ENCODE results near the gene LYPD6B. TPM values are rescaled to one million over a fixed set of nuclear protein-coding genes. Genes with fewer than 3 reads are reported as not detected.

LYPD6B gene
- total RNA-seq, 1 donor from 2014 or later: 10.1 TPM

DNA sequence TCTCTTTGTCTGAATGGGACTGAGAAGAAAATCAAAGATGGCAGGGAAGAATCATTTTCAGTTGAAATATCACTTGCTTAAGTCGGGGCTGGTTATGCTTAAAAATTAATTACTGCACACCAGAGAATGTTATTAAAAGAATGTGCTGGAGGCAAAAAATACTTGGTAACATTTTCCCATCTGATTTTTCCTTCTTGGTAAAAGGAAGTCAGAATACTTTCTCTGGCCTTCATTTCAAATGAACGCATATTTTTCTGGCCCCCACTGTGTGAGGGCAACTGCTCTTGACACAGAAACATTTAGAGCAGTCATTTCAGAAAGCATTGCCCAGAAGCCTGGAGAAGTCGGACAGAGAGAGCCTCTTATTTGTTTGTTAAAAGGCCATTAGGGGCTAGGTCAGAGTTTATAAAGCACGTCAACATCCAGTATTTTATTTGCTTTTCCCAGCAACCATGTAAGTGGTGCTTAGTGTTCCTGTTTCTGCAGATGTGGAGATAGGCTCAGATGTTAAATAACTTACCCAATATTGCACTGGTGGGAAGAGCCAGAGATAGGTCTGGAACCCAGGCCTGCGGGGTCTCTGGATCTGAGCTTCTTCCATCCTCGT lies 32.9 kb upstream of the LYPD6B start:
- H3K4me3 ChIP-seq: no peak overlapping the region
- H3K27me3 ChIP-seq: no peaks in the 10 kb centered on the region
- peaks cover 15% of the 10 kb centered on the region for H3K4me1 ChIP-seq
- DNase-seq (ENCODE audit: extremely low spot score in 2 of 2): no peak
- no peaks in the 10 kb centered on the region for H3K36me3 ChIP-seq
- H3K9me3 ChIP-seq: no peaks in the 10 kb centered on the region
- intact Hi-C loops (cut with DNase I): no loop called here
- TF ChIP-seq POLR2A (IDR thresholded peaks at IDR 0.05): no peak
- TF ChIP-seq, protein P1, sequence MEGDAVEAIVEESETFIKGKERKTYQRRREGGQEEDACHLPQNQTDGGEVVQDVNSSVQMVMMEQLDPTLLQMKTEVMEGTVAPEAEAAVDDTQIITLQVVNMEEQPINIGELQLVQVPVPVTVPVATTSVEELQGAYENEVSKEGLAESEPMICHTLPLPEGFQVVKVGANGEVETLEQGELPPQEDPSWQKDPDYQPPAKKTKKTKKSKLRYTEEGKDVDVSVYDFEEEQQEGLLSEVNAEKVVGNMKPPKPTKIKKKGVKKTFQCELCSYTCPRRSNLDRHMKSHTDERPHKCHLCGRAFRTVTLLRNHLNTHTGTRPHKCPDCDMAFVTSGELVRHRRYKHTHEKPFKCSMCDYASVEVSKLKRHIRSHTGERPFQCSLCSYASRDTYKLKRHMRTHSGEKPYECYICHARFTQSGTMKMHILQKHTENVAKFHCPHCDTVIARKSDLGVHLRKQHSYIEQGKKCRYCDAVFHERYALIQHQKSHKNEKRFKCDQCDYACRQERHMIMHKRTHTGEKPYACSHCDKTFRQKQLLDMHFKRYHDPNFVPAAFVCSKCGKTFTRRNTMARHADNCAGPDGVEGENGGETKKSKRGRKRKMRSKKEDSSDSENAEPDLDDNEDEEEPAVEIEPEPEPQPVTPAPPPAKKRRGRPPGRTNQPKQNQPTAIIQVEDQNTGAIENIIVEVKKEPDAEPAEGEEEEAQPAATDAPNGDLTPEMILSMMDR (IDR thresholded peaks at IDR 0.05): no peak
- TF ChIP-seq POLR2AphosphoS5 (IDR thresholded peaks at IDR 0.05; ENCODE audit: insufficient read depth in 1 of 2, low read depth in 1 of 2): no peak
- H3K27ac ChIP-seq: no peak overlapping the region

DNA sequence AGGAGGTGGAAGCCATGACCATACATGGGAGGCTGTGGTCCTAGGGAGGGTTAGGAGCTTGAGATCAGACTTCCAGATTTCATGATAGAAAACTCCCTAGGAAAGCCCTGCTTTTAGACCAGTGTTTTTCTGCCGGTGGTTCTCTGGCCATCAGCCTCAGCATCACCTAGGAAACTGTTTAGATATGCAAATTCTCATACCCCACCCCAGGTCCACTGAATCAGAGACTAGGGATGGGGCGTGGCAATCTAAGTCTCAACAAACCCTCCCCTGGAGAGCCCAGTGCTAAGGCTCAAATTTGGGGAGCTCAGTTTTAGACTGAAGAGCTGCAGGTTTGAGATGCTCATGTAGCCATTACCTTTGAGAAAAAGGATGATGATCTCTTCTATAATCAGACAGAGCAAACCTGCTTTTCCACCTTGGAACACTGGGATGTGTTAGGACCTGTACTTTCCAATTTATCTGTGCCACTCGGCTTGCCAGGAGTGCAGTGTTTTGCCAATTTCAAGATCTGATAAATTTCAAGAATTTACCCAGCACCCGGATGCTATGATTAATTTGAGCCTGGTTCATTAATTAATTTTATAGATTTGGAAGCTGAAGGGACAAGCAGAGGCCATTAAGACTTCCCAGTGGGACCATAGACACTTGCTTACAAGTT lies 31.5 kb upstream of the LYPD6B start:
- TF ChIP-seq POLR2A (IDR thresholded peaks at IDR 0.05) (no peak), POLR2AphosphoS5 (IDR thresholded peaks at IDR 0.05; ENCODE audit: insufficient read depth in 1 of 2, low read depth in 1 of 2) (peak in 1 of 2 donors; percentile 11)
- Histone ChIP-seq H3K4me1 (peaks cover 6% of the 10 kb centered on the region), H3K36me3 (no peaks in the 10 kb centered on the region), H3K9me3 (no peaks in the 10 kb centered on the region), H3K4me3 (no peak overlapping the region), H3K27me3 (no peaks in the 10 kb centered on the region), H3K27ac (no peak overlapping the region)
- DNase-seq (ENCODE audit: extremely low spot score in 2 of 2): no peak
- intact Hi-C loops (cut with DNase I): no loop called here

DNA sequence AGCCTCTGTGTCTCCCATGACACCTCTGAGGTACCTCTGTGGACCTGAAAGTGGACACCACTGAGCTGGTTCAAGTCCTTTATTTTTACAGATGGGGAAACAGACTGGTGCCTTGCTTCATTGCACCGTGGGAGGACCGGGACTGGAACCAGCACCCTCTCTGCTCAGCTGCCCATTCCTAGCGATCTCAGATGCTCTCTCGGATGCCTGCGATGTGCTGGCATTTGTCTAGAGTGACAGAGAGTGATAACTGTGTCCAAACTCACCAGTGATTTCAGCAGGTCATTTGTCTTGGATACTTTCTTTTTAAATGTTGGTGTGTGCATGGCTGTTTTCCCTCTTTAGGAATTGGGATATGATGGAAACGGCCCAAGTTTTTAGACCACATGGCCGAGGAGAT lies 30.1 kb upstream of the LYPD6B start:
- H3K36me3 ChIP-seq: no peaks in the 10 kb centered on the region
- intact Hi-C loops (cut with DNase I): no loop called here
- H3K27me3 ChIP-seq: no peaks in the 10 kb centered on the region
- TF ChIP-seq POLR2AphosphoS5 (IDR thresholded peaks at IDR 0.05; ENCODE audit: insufficient read depth in 1 of 2, low read depth in 1 of 2) (no peak), POLR2A (IDR thresholded peaks at IDR 0.05) (no peak)
- TF ChIP-seq, protein P1 (IDR thresholded peaks at IDR 0.05): no peak
- H3K4me3 ChIP-seq: no peak overlapping the region
- H3K27ac ChIP-seq: no peak overlapping the region
- DNase-seq (ENCODE audit: extremely low spot score in 2 of 2): peak in 1 of 2 donors; percentile 74
- peaks cover 6% of the 10 kb centered on the region for H3K4me1 ChIP-seq
- H3K9me3 ChIP-seq: no peaks in the 10 kb centered on the region

DNA sequence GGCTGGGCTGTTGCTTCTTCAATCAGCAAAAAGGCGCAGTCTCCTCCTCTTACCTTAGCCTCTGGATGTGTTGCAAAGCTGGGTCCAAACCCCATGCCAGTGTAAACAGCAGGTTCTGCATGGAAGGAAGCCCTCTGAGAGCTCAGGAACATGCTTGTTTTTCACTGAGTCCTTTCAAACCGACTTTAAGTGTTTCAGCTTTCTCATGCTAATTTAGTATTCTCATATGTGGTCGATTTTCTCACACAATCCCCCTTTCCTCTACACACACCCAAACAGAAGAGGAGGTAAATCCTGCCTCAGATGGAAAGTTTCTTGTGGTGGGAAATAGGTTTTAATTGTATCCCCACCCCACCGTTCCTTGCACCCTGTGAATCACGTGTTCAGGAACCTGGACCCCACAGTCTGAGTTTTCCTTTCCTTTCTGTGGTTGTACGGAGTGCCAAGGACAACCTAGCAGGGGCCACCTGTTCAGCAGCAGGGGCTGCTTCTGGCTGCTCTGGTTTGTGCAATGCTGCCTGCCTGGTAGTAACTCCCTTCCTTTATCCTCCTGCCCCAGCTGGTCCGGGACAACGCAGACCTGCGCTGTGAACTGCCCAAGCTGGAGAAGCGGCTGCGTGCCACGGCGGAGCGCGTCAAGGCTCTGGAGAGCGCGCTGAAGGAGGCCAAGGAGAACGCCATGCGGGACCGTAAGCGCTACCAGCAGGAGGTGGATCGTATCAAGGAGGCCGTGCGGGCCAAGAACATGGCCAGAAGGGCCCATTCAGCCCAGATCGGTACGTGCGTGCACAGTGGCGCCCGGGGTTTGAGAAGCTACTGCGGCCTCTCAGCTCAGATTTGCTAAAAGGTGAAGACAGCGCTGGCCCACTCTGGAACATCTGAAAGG lies 28.7 kb upstream of the LYPD6B start:
- intact Hi-C loops (cut with DNase I): no loop called here
- H3K4me3 ChIP-seq: no peak overlapping the region
- H3K36me3 ChIP-seq: no peaks in the 10 kb centered on the region
- DNase-seq (ENCODE audit: extremely low spot score in 2 of 2): no peak
- TF ChIP-seq POLR2AphosphoS5 (IDR thresholded peaks at IDR 0.05; ENCODE audit: insufficient read depth in 1 of 2, low read depth in 1 of 2) (no peak), POLR2A (IDR thresholded peaks at IDR 0.05) (no peak)
- TF ChIP-seq, protein P1 (IDR thresholded peaks at IDR 0.05): no peak
- no peaks in the 10 kb centered on the region for H3K9me3 ChIP-seq
- H3K27ac ChIP-seq: no peak overlapping the region
- no peaks in the 10 kb centered on the region for H3K4me1 ChIP-seq
- H3K27me3 ChIP-seq: no peaks in the 10 kb centered on the region

DNA sequence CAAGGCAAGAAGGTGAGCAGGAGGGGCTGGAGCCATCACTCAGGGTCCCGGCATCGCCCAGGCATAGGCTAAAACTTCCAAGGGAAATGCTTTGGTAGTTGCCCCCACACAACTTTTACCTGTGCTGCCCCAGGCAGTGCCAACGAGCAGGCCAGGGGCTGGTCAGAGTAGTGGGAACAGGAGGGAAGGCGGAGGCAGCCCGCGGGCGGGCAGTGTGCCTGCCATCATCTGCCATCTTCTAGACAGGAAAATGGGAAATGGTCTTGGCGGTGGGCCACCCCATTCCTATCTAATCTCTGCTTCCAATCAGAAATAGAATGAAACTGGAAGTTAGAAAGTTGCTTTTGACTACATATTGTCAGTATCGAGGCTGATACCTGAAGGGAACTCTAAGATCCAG lies 26.0 kb upstream of the LYPD6B start:
- TF ChIP-seq POLR2A (IDR thresholded peaks at IDR 0.05): no peak
- TF ChIP-seq POLR2AphosphoS5 (IDR thresholded peaks at IDR 0.05; ENCODE audit: insufficient read depth in 1 of 2, low read depth in 1 of 2): no peak
- TF ChIP-seq, protein P1 (IDR thresholded peaks at IDR 0.05): no peak
- no peak overlapping the region for H3K4me3 ChIP-seq
- no peaks in the 10 kb centered on the region for H3K27me3 ChIP-seq
- intact Hi-C loops (cut with DNase I): no loop called here
- H3K9me3 ChIP-seq: no peaks in the 10 kb centered on the region
- no peaks in the 10 kb centered on the region for H3K36me3 ChIP-seq
- H3K4me1 ChIP-seq: no peaks in the 10 kb centered on the region
- DNase-seq (ENCODE audit: extremely low spot score in 2 of 2): no peak
- no peak overlapping the region for H3K27ac ChIP-seq

All from vagina (tissue), 2 donors.